AG04450 (cell line): ENCODE measurements around the gene EMC9. TPM values are rescaled to one million over a fixed set of nuclear protein-coding genes. Genes with fewer than 3 reads are reported as not detected.

ENCODE experiments used
- CTCF ChIA-PET: fragments of 300-600, 350-600 bp; formaldehyde crosslinking; extraction: SDS; loops from one replicate; lab custom pipeline; 2022; ENCODE audit warnings: antibody characterized with exemption, inconsistent platforms; lab: Charles Lee
- POLR2A ChIA-PET: fragments of 350-600 bp; formaldehyde crosslinking; extraction: SDS; loops from one replicate; lab custom pipeline; 2021; ENCODE audit warnings: antibody characterized with exemption, inconsistent platforms; lab: Yijun Ruan, JAX
- DNase-seq: peaks from one replicate; pipeline ENCODE4 v3.0.0-alpha.2; 2011; ENCODE audit warnings: low read depth, low spot score
- H3K27ac ChIP-seq: one replicate; pipeline ENCODE4 v1.5.1; 2012; ENCODE audit warnings: low read depth, low read length, control low read depth
- H3K27me3 ChIP-seq: one replicate; pipeline ENCODE4 v1.6.0; 2012; ENCODE audit warnings: low read length; ENCODE audit not compliant: control insufficient read depth, insufficient read depth
- H3K4me3 ChIP-seq: 2 replicates; pipeline ENCODE4 v1.5.1; 2011; ENCODE audit warnings: mild to moderate bottlenecking, low read depth, low read length, control low read depth
- H3K9me3 ChIP-seq: 2 replicates; pipeline ENCODE4 v1.5.1; 2012; ENCODE audit warnings: low read length; ENCODE audit not compliant: control insufficient read depth, insufficient read depth
- polyA plus RNA-seq: library from polyadenylated mRNA; depleted of rRNA; stranded (reverse); fragments of >200 nt; gene quantifications from 2 replicates; pipeline ENCODE4 v1.2.3, GENCODE V29; 2011
- TF ChIP-seq, protein P1 (sequence below): IDR thresholded peaks from 2 replicates; pipeline ENCODE4 v1.5.1; 2011; ENCODE audit warnings: low read depth, low read length, control low read depth, inconsistent platforms

The EMC9 gene
- polyA plus RNA-seq, 1 experiment, result 4.4 TPM

DNA sequence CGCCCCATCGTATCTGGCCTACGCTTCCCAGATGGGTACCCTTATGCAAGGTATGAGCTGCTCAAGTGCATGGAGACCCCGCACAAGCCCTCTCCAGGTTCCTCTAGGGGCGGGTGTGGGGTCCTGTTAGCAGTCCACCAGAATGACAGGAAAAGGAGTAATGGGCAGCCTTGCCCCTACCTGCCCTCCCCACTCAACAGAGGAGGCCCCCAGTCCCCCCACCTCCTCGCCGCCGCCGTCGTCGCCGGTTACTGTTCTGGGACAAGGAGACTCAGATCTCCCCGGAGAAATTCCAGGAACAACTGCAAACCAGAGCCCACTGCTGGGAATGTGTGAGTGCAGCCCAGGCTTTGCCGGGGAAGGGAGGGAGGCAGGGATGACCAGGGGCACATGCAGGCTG lies 36.5 kb upstream of the EMC9 start:
- ChIA-PET POLR2A (interaction anchor here (0.7 to 1.1 kb wide), 2 partner anchors 17 to 37 kb away, joined by 3 read pairs; partner anchors contain the start of genes EMC9 and IRF9), CTCF (no interaction called here)

GRCh38 chr14:24177041-24177825 lies 35.8 kb upstream of the EMC9 start:
- no peak overlapping the region for H3K27ac ChIP-seq
- no peak for DNase-seq
- TF ChIP-seq, protein P1, sequence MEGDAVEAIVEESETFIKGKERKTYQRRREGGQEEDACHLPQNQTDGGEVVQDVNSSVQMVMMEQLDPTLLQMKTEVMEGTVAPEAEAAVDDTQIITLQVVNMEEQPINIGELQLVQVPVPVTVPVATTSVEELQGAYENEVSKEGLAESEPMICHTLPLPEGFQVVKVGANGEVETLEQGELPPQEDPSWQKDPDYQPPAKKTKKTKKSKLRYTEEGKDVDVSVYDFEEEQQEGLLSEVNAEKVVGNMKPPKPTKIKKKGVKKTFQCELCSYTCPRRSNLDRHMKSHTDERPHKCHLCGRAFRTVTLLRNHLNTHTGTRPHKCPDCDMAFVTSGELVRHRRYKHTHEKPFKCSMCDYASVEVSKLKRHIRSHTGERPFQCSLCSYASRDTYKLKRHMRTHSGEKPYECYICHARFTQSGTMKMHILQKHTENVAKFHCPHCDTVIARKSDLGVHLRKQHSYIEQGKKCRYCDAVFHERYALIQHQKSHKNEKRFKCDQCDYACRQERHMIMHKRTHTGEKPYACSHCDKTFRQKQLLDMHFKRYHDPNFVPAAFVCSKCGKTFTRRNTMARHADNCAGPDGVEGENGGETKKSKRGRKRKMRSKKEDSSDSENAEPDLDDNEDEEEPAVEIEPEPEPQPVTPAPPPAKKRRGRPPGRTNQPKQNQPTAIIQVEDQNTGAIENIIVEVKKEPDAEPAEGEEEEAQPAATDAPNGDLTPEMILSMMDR, result no peak
- ChIA-PET CTCF (no interaction called here), POLR2A (interaction anchor here (0.7 to 1.1 kb wide), 2 partner anchors 16 to 36 kb away, joined by 3 read pairs; partner anchors contain the start of genes EMC9 and IRF9)
- H3K4me3 ChIP-seq, result no peak overlapping the region
- H3K27me3 ChIP-seq, result no peaks in the 10 kb centered on the region
- no peaks in the 10 kb centered on the region; the same call in 1 of the 2 replicates for H3K9me3 ChIP-seq

More for the DNA sequence above, 36.5 kb upstream of the EMC9 start:
- no peak overlapping the region for H3K27ac ChIP-seq
- no peak for DNase-seq
- TF ChIP-seq, protein P1, result no peak
- no peak overlapping the region for H3K4me3 ChIP-seq
- H3K9me3 ChIP-seq, result no peaks in the 10 kb centered on the region
- no peaks in the 10 kb centered on the region for H3K27me3 ChIP-seq

DNA sequence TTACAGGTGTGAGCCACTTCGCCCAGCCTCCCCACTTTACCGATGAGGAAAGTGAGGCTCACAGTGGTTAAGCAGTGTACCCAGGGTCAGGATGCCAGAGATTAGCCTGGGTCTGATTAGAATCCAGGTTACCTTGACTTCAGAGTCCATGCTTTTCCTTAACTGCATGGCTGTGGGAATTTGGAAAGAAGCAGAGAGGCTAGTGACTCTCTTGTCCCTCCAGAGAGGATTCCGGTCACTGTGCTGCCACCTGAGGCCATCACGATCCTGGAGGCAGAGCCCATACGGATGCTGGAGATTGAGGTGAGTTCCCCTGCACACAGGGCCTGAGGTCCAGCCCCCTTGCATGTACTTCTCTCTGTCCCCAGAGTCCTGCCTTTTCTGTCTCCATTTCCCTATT lies 35.2 kb upstream of the EMC9 start:
- TF ChIP-seq, protein P1, result no peak
- no peaks in the 10 kb centered on the region for H3K27me3 ChIP-seq
- ChIA-PET CTCF (no interaction called here), POLR2A (interaction anchor here (0.7 to 1.1 kb wide), 2 partner anchors 9 to 16 kb away, joined by 3 read pairs; partner anchors contain the start of gene IRF9)
- no peak overlapping the region for H3K27ac ChIP-seq
- no peaks in the 10 kb centered on the region; the same call in 1 of the 2 replicates for H3K9me3 ChIP-seq
- DNase-seq, result no peak
- no peak overlapping the region for H3K4me3 ChIP-seq

- Histone ChIP-seq H3K27ac (no peak overlapping the region), H3K27me3 (no peaks in the 10 kb centered on the region), H3K4me3 (no peak overlapping the region), H3K9me3 (no peaks in the 10 kb centered on the region; the same call in 1 of the 2 replicates)
- POLR2A ChIA-PET, result no interaction called here
- DNase-seq, result no peak
- CTCF ChIA-PET, result interaction anchor here (2.0 kb wide), 1 partner anchor 12 kb away, joined by 8 read pairs; the partner anchor contains the start of gene IRF9
- TF ChIP-seq, protein P1, result no peak
Measured at GRCh38 chr14:24172871-24173281, 31.5 kb upstream of the EMC9 start.
